GM12875 (cell line): ENCODE measurements around the gene C2CD2L.

Experiments
- H3K4me3 ChIP-seq: one replicate; pipeline ENCODE4 v1.5.1; 2011; ENCODE audit warnings: low read depth, low read length, control low read depth
- TF ChIP-seq, protein P1 (sequence below): IDR thresholded peaks from 2 replicates; pipeline ENCODE4 v1.5.1; 2011; ENCODE audit warnings: low read depth, mild to moderate bottlenecking, control low read depth, inconsistent platforms, low read length, moderate library complexity, borderline replicate concordance; ENCODE audit not compliant: insufficient read depth

Gene C2CD2L

DNA sequence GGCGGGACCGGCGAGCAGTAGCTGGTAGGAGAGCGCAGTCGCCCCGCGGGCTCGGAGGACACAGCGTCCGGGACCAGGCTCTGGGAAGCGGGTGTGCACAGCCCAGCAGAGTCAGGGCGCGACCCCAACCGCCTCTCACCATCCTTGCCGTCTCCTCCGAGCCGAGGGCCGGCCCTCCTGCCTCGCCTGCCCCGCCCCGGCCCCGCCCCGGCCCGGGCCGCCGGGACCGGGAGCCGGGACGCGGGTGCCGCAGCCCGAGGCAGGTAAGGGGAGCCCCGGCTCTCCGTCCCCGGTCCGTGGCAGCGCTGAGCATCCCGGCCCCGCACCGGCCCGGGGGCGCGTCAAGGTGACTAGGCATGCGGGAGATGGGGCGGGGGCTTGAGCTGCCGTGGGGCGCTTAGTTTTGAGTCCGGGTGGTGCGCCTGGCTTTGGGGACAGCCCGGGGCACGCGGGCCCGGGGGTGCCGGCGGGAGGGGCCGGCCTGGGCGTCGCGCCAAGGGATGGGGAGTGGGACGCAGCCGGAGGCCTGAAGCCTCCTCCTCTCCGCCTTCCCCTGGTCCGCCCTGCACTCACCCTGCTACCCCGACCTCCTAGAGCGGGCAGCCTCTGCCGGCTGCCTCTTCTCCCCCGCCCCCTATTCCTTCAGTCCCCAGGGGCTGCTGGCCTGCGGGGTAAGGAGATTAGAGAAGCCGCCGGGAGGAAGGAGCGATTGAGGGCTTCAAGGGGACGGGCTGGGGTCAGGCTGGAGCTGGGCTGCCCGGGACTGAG is 42.1 kb downstream of the C2CD2L start, which contains the start of gene ABCG4:
Gene ABCG4 (plus strand): TSS at position 35 of the 768 bp plus-strand sequence. CDS start 914 bp downstream, outside the sequence.
- peak within 1 kb of the TSS; percentile 18 for H3K4me3 ChIP-seq
- TF ChIP-seq, protein P1, sequence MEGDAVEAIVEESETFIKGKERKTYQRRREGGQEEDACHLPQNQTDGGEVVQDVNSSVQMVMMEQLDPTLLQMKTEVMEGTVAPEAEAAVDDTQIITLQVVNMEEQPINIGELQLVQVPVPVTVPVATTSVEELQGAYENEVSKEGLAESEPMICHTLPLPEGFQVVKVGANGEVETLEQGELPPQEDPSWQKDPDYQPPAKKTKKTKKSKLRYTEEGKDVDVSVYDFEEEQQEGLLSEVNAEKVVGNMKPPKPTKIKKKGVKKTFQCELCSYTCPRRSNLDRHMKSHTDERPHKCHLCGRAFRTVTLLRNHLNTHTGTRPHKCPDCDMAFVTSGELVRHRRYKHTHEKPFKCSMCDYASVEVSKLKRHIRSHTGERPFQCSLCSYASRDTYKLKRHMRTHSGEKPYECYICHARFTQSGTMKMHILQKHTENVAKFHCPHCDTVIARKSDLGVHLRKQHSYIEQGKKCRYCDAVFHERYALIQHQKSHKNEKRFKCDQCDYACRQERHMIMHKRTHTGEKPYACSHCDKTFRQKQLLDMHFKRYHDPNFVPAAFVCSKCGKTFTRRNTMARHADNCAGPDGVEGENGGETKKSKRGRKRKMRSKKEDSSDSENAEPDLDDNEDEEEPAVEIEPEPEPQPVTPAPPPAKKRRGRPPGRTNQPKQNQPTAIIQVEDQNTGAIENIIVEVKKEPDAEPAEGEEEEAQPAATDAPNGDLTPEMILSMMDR, result no peak

GRCh38 chr11:119149786-119150275 is 42.7 kb downstream of the C2CD2L start:
- TF ChIP-seq, protein P1, result no peak
- no peak overlapping the region for H3K4me3 ChIP-seq

GRCh38 chr11:119152043-119152442 is 44.9 kb downstream of the C2CD2L start:
- H3K4me3 ChIP-seq, result no peak overlapping the region
- TF ChIP-seq, protein P1, result no peak

DNA sequence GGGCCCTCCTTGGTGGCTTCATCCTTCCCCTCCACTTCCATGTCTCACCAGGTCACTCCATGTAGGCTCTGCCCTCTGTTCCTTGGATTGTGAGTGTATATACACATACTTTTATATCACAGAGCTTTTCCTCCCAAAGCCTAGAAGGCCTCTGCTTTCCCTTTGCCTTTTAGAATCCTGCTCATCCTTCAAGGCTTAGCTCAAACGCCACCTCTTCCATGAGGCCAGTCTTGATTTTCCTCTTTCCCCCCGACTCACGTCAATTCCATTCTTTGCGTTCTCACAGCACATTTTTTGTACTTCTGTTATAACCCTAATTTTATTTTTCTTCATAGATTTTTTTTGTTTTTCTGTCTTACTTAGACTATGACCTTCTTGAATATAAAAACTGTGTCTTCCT is 45.5 kb downstream of the C2CD2L start:
- TF ChIP-seq, protein P1, result no peak

GRCh38 chr11:119153049-119153818 is 46.1 kb downstream of the C2CD2L start:
- TF ChIP-seq, protein P1, result 0 out of 2 replicates have a peak, but pooled peaks have one; percentile 12
- no peak overlapping the region for H3K4me3 ChIP-seq

More for the DNA sequence above, 45.5 kb downstream of the C2CD2L start:
- no peak overlapping the region for H3K4me3 ChIP-seq

DNA sequence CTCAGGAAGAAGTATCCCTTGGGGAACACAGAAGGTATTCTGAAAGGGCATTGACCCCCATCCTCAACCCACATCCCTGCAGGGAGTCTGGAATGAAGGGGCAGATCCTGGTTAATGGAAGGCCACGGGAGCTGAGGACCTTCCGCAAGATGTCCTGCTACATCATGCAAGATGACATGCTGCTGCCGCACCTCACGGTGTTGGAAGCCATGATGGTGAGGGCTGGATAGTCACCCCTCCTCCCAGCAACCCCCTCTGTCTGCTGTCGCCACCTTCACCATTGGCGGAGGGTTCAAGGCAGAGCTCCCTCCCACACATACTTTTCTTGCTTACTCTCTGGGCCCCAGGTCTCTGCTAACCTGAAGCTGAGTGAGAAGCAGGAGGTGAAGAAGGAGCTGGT is 47.0 kb downstream of the C2CD2L start:
- TF ChIP-seq, protein P1, result no peak
- H3K4me3 ChIP-seq, result no peak overlapping the region
